Common myeloid progenitor, CD34-positive (primary cell): ENCODE measurements around the gene SEMA3C.

Source experiments
- CTCF ChIA-PET: fragments of 350-600 bp; sonication (Branson Sonifier 250); formaldehyde crosslinking; loops from one replicate; lab custom pipeline; 2021; ENCODE audit warnings: antibody characterized with exemption; lab: Charles Lee
- POLR2A ChIA-PET: fragments of 350-600 bp; sonication (Branson Sonifier 250); formaldehyde crosslinking; loops from one replicate; lab custom pipeline; 2021; ENCODE audit warnings: antibody characterized with exemption; lab: Charles Lee
- DNase-seq, 3 donors: peaks; one replicate each; pipeline versions ENCODE4 v3.0.0 to v3.0.0-alpha.2; 2013
- H3K27ac ChIP-seq, 2 experiments: 1 replicate in 1 of 2; 2 replicates in 1 of 2; pipeline ENCODE4 v1.7.0; 2013; ENCODE audit warnings: inconsistent platforms in 2 of 2, low read length in 2 of 2, mild to moderate bottlenecking in 2 of 2, low read depth in 1 of 2, moderate library complexity in 1 of 2; ENCODE audit not compliant: severe bottlenecking in 2 of 2, insufficient read depth in 1 of 2, poor library complexity in 1 of 2
- H3K27me3 ChIP-seq, 5 experiments: replicated peaks in 2 of 5; 1 replicate in 3 of 5; 2 replicates in 2 of 5; pipeline versions ENCODE4 v1.6.1 to v1.7.0; 2013; ENCODE audit warnings: low read length in 4 of 5, mild to moderate bottlenecking in 2 of 5, moderate library complexity in 2 of 5, inconsistent platforms in 1 of 5; ENCODE audit not compliant: insufficient read depth in 5 of 5, control insufficient read depth in 4 of 5
- H3K36me3 ChIP-seq, 4 experiments: 1 replicate in 2 of 4; 2 replicates in 2 of 4; pipeline versions ENCODE4 v1.6.1 to v1.7.0; 2013; ENCODE audit warnings: low read length in 3 of 4, control low read depth in 1 of 4, mild to moderate bottlenecking in 1 of 4; ENCODE audit not compliant: control insufficient read depth in 4 of 4, insufficient read depth in 4 of 4
- H3K4me1 ChIP-seq, 4 experiments: 1 replicate in 3 of 4; 2 replicates in 1 of 4; pipeline versions ENCODE4 v1.6.1 to v1.7.1; 2013; ENCODE audit warnings: low read length in 3 of 4, mild to moderate bottlenecking in 3 of 4, control low read depth in 1 of 4, inconsistent platforms in 1 of 4, moderate library complexity in 1 of 4; ENCODE audit not compliant: control insufficient read depth in 4 of 4, insufficient read depth in 4 of 4; ENCODE audit errors: control extremely low read depth in 1 of 4
- H3K4me3 ChIP-seq, 7 experiments: 1 replicate in 4 of 7; 2 replicates in 3 of 7; pipeline versions ENCODE4 v1.5.1 to v1.7.0; 2013; ENCODE audit warnings: mild to moderate bottlenecking in 7 of 7, low read length in 6 of 7, moderate library complexity in 6 of 7, inconsistent platforms in 2 of 7, low read depth in 2 of 7, control low read depth in 1 of 7; ENCODE audit not compliant: insufficient read depth in 4 of 7, control insufficient read depth in 1 of 7; ENCODE audit errors: extremely low read depth in 1 of 7
- H3K9me3 ChIP-seq, 5 experiments: 1 replicate in 4 of 5; 2 replicates in 1 of 5; pipeline versions ENCODE4 v1.6.1 to v1.7.1; 2013; ENCODE audit warnings: low read length in 4 of 5, mild to moderate bottlenecking in 2 of 5, inconsistent platforms in 1 of 5, low read depth in 1 of 5, moderate library complexity in 1 of 5; ENCODE audit not compliant: control insufficient read depth in 4 of 5, insufficient read depth in 2 of 5; ENCODE audit errors: control extremely low read depth in 1 of 5
- WGBS: methylation state at CpG from one replicate; pipeline ENCODE4 v1.1.5; 2013; ENCODE audit not compliant: insufficient coverage; 5-methylcytosine and 5-hydroxymethylcytosine counted together

Gene SEMA3C

DNA sequence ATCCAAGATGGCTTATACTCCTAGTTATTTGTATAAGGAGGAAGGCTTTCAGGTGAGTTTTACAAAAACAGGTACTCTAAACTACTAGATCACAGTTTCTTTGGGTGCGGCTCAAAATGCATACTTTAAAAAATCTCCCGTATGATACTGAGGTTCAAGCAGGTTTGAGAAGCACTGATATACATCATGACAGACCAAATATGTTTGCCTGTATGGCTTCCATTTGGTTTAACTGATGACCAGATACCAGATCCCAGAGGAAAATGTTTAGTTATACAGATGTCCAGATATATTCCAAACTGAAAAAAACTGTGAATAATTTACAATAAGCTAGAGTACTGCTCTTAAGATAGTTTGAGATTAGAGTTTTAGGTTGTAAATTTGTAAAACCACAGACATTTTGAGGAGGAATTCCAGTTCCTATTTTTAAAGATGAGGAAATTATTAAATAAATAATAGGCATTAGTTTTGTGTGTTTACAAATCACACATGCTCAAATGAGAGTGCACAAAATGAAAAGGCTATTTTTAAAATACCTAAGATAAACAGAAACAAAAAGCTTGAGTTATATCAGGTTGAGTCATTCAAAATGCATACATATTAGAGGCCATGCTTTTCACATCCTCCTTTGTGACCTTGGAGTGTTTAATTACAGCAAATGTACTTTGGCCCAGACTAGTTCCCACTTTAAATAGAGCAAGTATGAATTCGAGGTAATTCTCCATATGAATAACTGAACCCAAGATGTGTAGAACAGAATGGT lies 60.5 kb downstream of the SEMA3C start:
- Histone ChIP-seq H3K4me1 (no peaks in the 10 kb centered on the region), H3K27ac (no peak overlapping the region), H3K9me3 (peaks cover 0 to 4% (median 0%) of the 10 kb centered on the region in 5 experiments), H3K27me3 (no peaks in the 10 kb centered on the region), H3K36me3 (no peaks in the 10 kb centered on the region), H3K4me3 (no peak overlapping the region)
- ChIA-PET CTCF (no interaction called here), POLR2A (no interaction called here)
- peak in 1 of 3 donors; percentile 9 for DNase-seq
- WGBS = no CpG with 5 or more reads among the region's 3 CpGs

DNA sequence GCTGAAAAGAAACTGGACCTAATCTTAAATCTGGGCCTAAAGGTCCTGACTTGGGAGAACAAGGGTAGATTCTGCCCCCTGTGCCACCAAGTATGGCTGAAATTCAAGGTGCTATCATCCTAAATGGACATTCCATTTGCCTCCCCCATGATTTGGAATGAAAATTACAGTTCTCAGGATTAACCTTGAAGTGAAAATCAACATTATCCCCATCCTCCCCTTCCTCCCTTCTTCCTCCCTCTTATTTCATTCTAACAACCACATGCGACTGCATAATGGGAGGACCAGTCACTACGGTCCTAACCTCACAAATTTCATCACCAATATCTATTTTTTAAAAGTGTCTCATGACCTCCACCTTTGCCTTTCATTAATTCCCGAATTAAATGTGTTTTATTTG lies 62.1 kb downstream of the SEMA3C start:
- DNase-seq = no peak
- no peak overlapping the region for H3K4me3 ChIP-seq
- no peaks in the 10 kb centered on the region for H3K9me3 ChIP-seq
- no peaks in the 10 kb centered on the region for H3K4me1 ChIP-seq
- ChIA-PET POLR2A (no interaction called here), CTCF (no interaction called here)
- H3K27me3 ChIP-seq = no peaks in the 10 kb centered on the region
- H3K36me3 ChIP-seq = no peaks in the 10 kb centered on the region
- H3K27ac ChIP-seq = no peak overlapping the region
- 96% methylated on average over 2 of the region's 3 CpGs for WGBS

DNA sequence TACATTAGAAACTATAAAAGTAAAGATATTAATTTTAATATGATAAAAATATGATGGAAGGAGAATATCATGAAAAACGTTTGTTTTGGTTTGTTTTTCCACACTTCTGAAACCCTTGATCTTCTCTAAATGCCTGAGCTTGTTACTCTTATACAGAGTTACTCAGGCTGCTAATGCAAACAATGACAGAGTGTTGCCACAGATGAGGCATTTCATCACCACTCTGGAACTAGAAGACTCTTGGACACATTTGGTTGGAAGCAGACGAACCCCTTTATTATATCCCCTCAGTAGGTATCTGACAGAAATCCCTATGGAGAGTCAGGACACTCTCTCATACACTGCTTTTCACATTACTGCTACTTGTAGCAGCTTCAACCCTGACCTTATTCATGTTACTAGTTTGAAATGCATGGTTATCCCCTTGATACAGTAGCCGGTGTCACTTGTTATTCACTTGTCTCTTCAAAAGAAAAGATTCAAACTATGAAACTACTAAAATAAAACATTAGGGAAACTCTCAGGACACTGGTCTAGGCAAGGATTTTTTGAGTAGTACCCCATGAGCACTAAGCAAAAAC lies 66.9 kb downstream of the SEMA3C start:
- Histone ChIP-seq H3K4me3 (no peak overlapping the region), H3K36me3 (no peaks in the 10 kb centered on the region), H3K9me3 (no peaks in the 10 kb centered on the region), H3K4me1 (no peaks in the 10 kb centered on the region), H3K27ac (no peak overlapping the region), H3K27me3 (no peaks in the 10 kb centered on the region)
- ChIA-PET CTCF (interaction anchor here (0.6 kb wide), 1 partner anchor 241 kb away, joined by 4 read pairs; no protein-coding TSS in a partner anchor), POLR2A (no interaction called here)
- DNase-seq = no peak
- WGBS = 100% methylated on average over 2 of the region's 3 CpGs

DNA sequence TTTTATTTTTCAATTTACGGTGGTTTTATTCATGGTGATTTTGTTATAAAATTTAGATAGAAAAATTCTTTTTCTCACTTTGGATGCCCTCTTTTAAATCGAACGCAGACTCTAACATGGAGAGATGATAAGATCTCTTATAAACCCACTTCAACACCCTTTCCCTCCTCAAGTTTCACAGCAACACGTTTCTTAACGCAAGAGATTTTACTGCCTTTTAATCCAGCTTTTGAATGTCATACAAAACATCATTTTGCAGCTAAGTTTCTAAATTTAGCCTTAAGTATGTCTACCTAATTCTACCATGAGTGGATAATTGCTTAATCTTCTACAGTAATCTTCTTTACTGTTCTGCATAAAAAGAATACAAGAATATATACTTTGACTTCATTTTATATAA lies 70.0 kb downstream of the SEMA3C start:
- no peaks in the 10 kb centered on the region for H3K27me3 ChIP-seq
- ChIA-PET POLR2A (no interaction called here), CTCF (no interaction called here)
- no peak overlapping the region for H3K27ac ChIP-seq
- H3K36me3 ChIP-seq = no peaks in the 10 kb centered on the region
- no peaks in the 10 kb centered on the region for H3K9me3 ChIP-seq
- DNase-seq = no peak
- WGBS = 93% methylated on average over 4 of the region's 5 CpGs
- H3K4me3 ChIP-seq = no peak overlapping the region
- no peaks in the 10 kb centered on the region for H3K4me1 ChIP-seq

DNA sequence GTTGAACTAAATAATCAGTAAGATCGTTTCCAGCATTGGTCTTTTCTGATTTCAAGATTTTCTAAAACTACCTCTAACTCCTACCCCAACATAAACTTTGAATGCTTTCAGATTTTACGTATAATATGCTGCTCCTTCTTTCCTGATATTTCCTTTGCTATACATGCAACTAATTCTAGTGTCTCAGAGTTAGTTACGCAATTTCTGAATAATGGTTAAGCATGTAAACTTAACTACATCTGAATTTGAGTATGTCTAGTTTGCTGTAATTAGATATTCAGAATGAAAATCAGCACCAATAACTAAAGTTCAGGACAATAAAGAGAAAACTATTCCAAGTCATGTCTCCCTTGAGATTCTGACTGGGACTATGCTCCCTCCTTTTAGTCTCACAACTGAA lies 71.0 kb downstream of the SEMA3C start:
- POLR2A ChIA-PET = no interaction called here
- no peak overlapping the region for H3K4me3 ChIP-seq
- H3K9me3 ChIP-seq = no peaks in the 10 kb centered on the region
- H3K36me3 ChIP-seq = no peaks in the 10 kb centered on the region
- CTCF ChIA-PET = no interaction called here
- no peak for DNase-seq
- H3K4me1 ChIP-seq = no peaks in the 10 kb centered on the region
- H3K27me3 ChIP-seq = no peaks in the 10 kb centered on the region
- 88% methylated on average over 1 of the region's 3 CpGs for WGBS
- no peak overlapping the region for H3K27ac ChIP-seq

DNA sequence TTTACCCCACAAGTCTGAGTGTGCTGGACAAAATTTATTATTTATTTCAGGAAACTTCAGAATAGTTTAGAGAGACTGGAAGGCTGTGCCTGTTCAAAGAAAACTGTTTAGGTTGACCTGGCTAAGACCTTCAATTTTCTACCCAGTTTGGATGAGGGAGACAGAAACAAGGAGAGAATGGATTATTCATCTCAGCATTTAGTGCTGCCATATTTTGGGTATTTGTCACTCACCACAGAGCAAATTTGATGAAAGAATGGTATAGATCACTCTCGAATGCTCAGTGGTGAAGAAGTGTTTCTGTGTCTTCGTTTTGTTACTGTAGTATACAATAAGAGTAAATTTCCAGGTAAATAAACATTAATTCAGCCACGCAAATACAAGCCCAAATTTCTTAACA lies 71.8 kb downstream of the SEMA3C start:
- H3K9me3 ChIP-seq = no peaks in the 10 kb centered on the region
- no peaks in the 10 kb centered on the region for H3K27me3 ChIP-seq
- no peaks in the 10 kb centered on the region for H3K4me1 ChIP-seq
- no peak overlapping the region for H3K4me3 ChIP-seq
- no CpG with 5 or more reads among the region's 3 CpGs for WGBS
- POLR2A ChIA-PET = no interaction called here
- no peaks in the 10 kb centered on the region for H3K36me3 ChIP-seq
- H3K27ac ChIP-seq = no peak overlapping the region
- no peak for DNase-seq
- CTCF ChIA-PET = no interaction called here

DNA sequence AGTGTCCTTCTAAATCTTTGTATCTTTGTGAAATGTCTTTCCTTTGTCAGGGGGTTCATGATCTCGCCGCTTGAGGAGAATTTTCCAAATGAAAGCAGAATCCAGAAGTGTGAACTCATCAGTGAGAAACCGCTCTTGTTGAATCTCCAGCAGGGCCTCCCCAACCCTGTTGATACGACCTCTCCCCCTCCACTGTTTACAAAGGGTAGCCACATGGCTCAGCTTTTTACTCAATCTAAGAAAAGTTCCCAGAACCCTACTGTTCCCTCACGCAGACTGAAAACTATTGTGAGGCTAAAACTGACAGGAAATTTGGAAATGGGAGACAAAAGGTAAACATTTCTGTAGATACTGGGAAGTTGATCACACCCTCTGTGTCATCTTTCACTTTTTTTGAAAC lies 73.9 kb downstream of the SEMA3C start:
- no peaks in the 10 kb centered on the region for H3K4me1 ChIP-seq
- WGBS = 98% methylated on average over 4 of the region's 5 CpGs
- no peaks in the 10 kb centered on the region for H3K36me3 ChIP-seq
- H3K27me3 ChIP-seq = no peaks in the 10 kb centered on the region
- no peak for DNase-seq
- POLR2A ChIA-PET = no interaction called here
- no peak overlapping the region for H3K4me3 ChIP-seq
- H3K27ac ChIP-seq = no peak overlapping the region
- no peaks in the 10 kb centered on the region for H3K9me3 ChIP-seq
- CTCF ChIA-PET = no interaction called here
